Loucy (cell line): ENCODE data around the gene ZNF205.

Source experiments
- CTCF ChIP-seq: fragments of 200-600 bp; sonication (generic); conservative IDR thresholded peaks from 2 replicates; pipeline ENCODE4 v1.5.1; 2014; ENCODE audit warnings: mild to moderate bottlenecking, antibody characterized with exemption, low read length
- EZH2phosphoT487 ChIP-seq: fragments of 200-600 bp; IDR thresholded peaks from 2 replicates; pipeline ENCODE4 v1.6.1; 2018; ENCODE audit warnings: antibody characterized with exemption, mild to moderate bottlenecking, moderate library complexity, borderline replicate concordance

DNA sequence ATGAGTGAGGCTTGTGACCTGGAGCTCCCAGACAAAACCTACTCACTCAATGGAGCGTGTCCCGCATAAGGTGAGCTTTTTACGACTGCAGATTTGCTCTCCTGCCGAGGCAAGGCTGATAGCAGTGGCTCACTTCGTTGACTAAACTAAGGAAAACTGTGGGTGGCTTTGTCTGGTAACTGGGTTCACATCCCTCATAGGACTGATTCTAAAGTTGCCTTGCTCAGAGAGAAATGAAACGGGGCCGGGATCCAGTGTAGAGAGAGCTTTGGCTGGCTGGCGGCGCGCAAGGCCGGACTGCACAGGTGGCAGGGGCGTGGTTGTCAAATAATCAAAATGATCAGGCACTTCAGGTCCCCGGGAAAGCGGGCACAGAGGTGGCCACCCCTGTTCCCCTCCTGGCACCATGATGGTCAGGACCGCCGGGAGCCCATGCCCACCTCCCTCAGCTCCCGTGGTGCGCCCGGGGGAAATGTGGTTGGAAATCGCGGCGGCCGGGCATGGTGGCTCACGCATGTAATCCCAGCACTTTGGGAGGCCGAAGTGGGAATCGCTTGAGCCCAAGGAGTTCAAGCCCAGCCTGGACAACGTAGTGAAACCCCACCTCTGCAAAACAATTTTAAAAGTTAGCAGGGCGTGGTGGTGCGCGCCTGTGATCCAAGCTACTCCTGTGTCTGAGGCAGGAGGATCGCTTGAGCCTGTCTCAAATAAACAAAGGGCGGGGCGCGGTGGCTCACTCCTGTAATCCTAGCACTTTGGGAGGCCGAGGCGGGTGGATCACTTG is 49.0 kb downstream of the ZNF205 start:
- TF ChIP-seq CTCF = no peak
- TF ChIP-seq EZH2phosphoT487 = no peak
